Right cardiac atrium (tissue), 5 donors: ENCODE results near the gene USP6. TPM values are rescaled to one million over a fixed set of nuclear protein-coding genes. Genes with fewer than 3 reads are reported as not detected.
"Not testable (repeated sequence)": the region's sequence is repeated elsewhere in the genome, so short reads cannot be mapped to it uniquely, and the experiment has no call there.

Experiments
- ATAC-seq, 2 donors: fragments of 200-7000 bp; cut with Tn5 transposase; one replicate each; pipeline versions ENCODE4 v1.8.0 to v1.9.1; 2020; ENCODE audit warnings: moderate library complexity in 2 of 2, mild to moderate bottlenecking in 1 of 2
- DNase-seq, 3 donors: peaks; one replicate each; pipeline ENCODE4 v3.0.0-alpha.2; 2020
- H3K27ac ChIP-seq: one replicate; pipeline ENCODE4 v1.5.1; 2013; ENCODE audit warnings: mild to moderate bottlenecking, low read length, control low read depth, moderate library complexity
- H3K27me3 ChIP-seq: one replicate; pipeline ENCODE4 v1.6.1; 2013; ENCODE audit not compliant: control insufficient read depth, insufficient read depth
- H3K4me1 ChIP-seq: one replicate; pipeline ENCODE4 v1.6.1; 2013; ENCODE audit warnings: low read length; ENCODE audit not compliant: control insufficient read depth, insufficient read depth
- H3K4me3 ChIP-seq: one replicate; pipeline ENCODE4 v1.5.1; 2013; ENCODE audit warnings: low read length, control low read depth
- H3K9me3 ChIP-seq: one replicate; pipeline ENCODE4 v1.6.1; 2013; ENCODE audit warnings: low read length; ENCODE audit not compliant: control insufficient read depth
- WGBS: extraction: QIAGEN DNeasy Blood & Tissue Kit; methylation state at CpG from one replicate; pipeline ENCODE4 v1.1.7; 2013; 5-methylcytosine and 5-hydroxymethylcytosine counted together
- intact Hi-C, 4 donors: fragments of 100-400 bp; cut with DNase I; formaldehyde crosslinking; loops; one replicate each; pipeline versions ENCODE4 v1.11.0 to v1.14.0; 2022 to 2023
- polyA plus RNA-seq: library from polyadenylated mRNA; stranded (reverse); fragments of 200-250 nt; gene quantifications from one replicate; pipeline ENCODE4 v1.2.3, GENCODE V29; 2013
- total RNA-seq, 4 donors: library from RNA; stranded (reverse); fragmentation: NEBNext Ultra II Directional; extraction: Animal tissue kit (Norgen Biotek cat#: 25700); gene quantifications; one replicate each; pipeline ENCODE4 v1.2.1, GENCODE V29; 2021
- donor health status: healthy with polysubstance abuse.
- donor health status: DM: no; HTN: yes; CAD: no.
- donor health status: DM: no; HTN: no; CAD: no.
- donor health status: DM: no; HTN: yes; CAD: no; lungs with severe emphysema.
- donor health status: DM: yes; HTN: yes; CAD: no.

Gene USP6
- total and polyA plus RNA-seq, 5 donors, result under 0.01 to 0.20 (median 0.07) TPM; not detected in 1

DNA sequence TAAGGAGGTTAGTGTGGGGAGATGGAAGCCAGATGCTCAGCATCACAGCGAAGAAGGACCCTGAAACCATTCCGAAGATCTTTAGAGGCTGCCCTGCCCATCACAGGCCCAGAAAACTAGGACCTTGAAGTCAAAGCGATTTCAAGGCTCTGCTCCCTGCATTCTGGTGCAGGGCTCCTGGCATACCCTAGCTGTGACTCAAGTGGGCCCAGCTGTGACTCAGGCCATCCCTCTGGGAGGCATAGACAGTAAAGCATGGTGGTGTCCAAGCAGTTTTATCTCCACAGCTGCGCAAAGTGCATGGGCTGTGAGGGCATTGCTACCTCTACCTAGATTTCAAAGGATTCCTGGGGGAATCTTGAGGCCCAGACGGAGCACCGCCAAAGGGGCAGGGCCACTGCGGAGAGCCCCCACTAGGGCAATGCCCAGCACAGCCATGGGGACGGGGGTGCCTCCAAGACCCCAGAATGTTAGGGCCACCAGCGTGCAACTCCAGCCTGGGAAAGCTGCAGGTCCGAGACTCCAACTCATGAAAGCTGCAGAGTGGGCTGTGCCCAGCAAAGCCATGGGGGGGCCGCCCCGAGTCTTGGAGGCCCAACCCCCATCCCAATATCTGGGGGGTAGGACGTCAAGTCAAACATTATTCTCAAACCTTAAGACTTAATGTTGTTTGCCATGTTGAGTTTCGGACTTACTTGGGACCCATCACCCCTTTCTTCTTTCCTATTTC is 87.5 kb downstream of the USP6 start:
- Histone ChIP-seq H3K9me3 (no peaks in the 10 kb centered on the region), H3K27me3 (no peaks in the 10 kb centered on the region), H3K4me3 (no peak overlapping the region), H3K27ac (no peak overlapping the region), H3K4me1 (no peaks in the 10 kb centered on the region)
- DNase-seq (no peak), ATAC-seq (no peak)
- 92% methylated on average over 14 of the region's 14 CpGs for WGBS
- intact Hi-C loops, result no loop called here

DNA sequence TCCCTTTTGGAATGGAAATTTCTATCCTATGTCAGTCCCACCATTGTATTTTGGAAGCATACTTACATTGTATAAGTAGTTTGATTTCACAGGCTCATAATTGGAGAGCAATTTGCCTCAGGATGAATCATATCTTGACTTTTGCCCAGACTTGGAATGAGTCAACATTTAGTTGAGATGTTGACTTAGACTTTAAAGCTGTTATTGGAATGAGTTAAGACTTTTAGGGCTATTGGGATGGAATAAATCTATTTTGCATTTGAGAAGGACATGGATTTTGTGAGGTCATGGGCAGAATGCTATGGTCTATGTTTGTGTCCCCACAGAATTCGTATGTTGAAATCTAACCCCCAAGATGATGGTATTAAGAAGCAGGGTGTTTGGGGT is 88.1 kb downstream of the USP6 start:
- no peak overlapping the region for H3K4me3 ChIP-seq
- WGBS, result 91% methylated on average over 1 of the region's 1 CpG
- no peaks in the 10 kb centered on the region for H3K9me3 ChIP-seq
- intact Hi-C loops, result no loop called here
- DNase-seq (no peak), ATAC-seq (no peak)
- H3K27me3 ChIP-seq, result no peaks in the 10 kb centered on the region
- H3K4me1 ChIP-seq, result no peaks in the 10 kb centered on the region
- no peak overlapping the region for H3K27ac ChIP-seq

DNA sequence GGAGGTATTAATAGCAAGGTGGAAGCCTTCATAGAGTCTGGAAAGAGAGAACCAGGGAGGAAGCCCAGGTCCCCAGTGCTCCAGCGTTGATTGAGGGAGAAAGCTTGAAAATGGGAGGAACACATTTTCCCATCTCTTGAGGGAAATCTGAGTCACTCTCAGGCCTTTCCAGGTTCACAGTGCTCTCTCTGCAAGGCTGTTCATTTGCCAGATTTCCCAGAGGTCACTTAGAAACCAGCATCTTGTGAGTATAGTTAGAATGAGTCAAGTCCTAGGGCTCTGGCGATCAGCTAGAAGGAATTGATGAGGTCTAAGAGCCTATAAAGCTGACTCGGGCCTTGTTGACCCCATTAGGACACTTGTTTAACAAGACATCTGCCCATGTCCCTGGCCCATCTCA is 93.6 kb downstream of the USP6 start:
- ATAC-seq, result no peak
- H3K9me3 ChIP-seq, result no peaks in the 10 kb centered on the region
- DNase-seq, result no peak
- H3K4me1 ChIP-seq, result no peaks in the 10 kb centered on the region
- no peak overlapping the region for H3K4me3 ChIP-seq
- no peak overlapping the region for H3K27ac ChIP-seq
- WGBS, result 94% methylated on average over 3 of the region's 3 CpGs
- H3K27me3 ChIP-seq, result no peaks in the 10 kb centered on the region
- intact Hi-C loops, result no loop called here

DNA sequence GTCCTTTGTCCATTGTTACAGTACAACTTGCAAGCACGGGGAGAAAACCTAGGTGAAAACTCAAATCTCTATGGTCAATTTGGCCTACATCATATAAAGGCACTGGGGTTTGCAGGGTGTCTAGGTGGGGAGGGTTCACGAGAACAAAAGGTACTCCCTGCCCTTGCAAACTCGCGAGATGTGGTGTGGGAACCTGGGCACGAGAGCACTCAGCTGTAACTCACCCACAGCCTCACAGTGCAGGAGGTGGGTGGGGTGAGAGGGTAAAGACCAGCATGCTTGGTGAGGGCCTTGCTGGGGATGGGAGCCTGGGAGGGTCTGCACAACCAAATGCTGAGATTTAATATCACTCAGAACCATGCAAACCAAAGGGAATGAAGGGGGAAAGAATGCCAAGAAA is 94.3 kb downstream of the USP6 start:
- no peak overlapping the region for H3K27ac ChIP-seq
- intact Hi-C loops, result no loop called here
- no peaks in the 10 kb centered on the region for H3K4me1 ChIP-seq
- no peak for DNase-seq
- ATAC-seq, result no peak
- 88% methylated on average over 5 of the region's 5 CpGs for WGBS
- no peaks in the 10 kb centered on the region for H3K9me3 ChIP-seq
- no peak overlapping the region for H3K4me3 ChIP-seq
- H3K27me3 ChIP-seq, result no peaks in the 10 kb centered on the region

DNA sequence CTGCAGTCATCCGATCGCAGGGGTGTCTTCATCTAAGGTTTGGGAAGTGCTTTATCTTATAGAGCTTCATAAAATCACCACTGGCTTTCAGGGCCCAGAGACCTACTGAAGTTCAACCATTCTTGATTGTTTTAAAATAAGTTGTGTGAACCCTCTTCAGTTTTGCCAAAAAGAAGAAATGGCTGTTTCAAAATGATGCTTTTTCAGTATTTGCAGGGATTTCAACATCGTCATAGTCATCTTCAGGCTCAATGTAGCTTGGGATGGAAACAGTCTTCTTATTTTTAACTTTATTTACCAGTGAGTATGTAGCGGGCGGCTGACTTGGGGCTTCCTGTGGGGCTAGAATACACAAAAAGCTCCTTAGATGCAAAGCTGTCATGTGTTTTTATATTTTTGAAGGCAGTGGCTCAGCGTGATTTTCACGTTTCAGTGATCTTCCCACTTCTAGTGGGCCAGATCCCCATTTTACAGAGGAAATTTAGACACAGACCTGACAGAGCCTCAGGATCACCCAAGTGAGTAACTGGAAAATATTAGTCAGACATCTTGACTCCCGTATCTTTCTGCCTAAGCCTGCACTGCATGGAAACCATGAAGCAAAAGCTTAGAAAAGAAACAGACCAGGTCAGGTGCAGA is 94.9 kb downstream of the USP6 start:
- ATAC-seq (no peak), DNase-seq (no peak)
- H3K4me1 ChIP-seq, result no peaks in the 10 kb centered on the region
- WGBS, result 86% methylated on average over 8 of the region's 8 CpGs
- intact Hi-C loops, result no loop called here
- no peaks in the 10 kb centered on the region for H3K9me3 ChIP-seq
- no peaks in the 10 kb centered on the region for H3K27me3 ChIP-seq
- no peak overlapping the region for H3K27ac ChIP-seq
- no peak overlapping the region for H3K4me3 ChIP-seq

DNA sequence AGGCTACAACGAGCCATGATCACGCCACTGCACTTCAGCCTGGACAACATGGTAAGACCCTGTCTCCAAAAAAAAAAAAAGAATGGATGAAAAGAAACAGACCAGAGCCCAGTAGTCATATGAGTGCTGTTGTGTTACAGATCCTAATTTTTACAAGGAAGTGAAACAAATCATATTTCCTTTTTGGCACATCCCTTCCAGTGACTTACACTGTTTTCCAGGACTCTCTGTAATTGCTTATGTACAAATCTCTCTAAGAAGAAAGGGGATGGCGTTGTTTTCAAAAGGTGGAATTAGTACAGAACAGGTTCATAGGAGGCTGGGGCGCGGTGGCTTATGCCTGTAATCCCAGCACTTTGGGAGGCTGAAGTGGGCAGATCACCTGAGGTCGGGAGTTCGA is 95.6 kb downstream of the USP6 start:
- ATAC-seq, result no peak

GRCh38 chr17:5217562-5217961 is 101.7 kb downstream of the USP6 start:
- H3K4me1 ChIP-seq, DNase-seq, H3K4me3 ChIP-seq, H3K9me3 ChIP-seq, intact Hi-C loops, ATAC-seq, H3K27me3 ChIP-seq, H3K27ac ChIP-seq: not testable (repeated sequence)
- 97% methylated on average over 4 of the region's 5 CpGs for WGBS

More for the DNA sequence above, 95.6 kb downstream of the USP6 start:
- DNase-seq, result no peak
- no peaks in the 10 kb centered on the region for H3K27me3 ChIP-seq
- no peaks in the 10 kb centered on the region for H3K4me1 ChIP-seq
- intact Hi-C loops, result no loop called here
- no peak overlapping the region for H3K27ac ChIP-seq
- H3K9me3 ChIP-seq, result no peaks in the 10 kb centered on the region
- no peak overlapping the region for H3K4me3 ChIP-seq
- WGBS, result 87% methylated on average over 7 of the region's 7 CpGs

GRCh38 chr17:5219536-5219935 is 103.7 kb downstream of the USP6 start:
- no peak overlapping the region for H3K27ac ChIP-seq
- no peak for ATAC-seq
- 95% methylated on average over 6 of the region's 6 CpGs for WGBS

DNA sequence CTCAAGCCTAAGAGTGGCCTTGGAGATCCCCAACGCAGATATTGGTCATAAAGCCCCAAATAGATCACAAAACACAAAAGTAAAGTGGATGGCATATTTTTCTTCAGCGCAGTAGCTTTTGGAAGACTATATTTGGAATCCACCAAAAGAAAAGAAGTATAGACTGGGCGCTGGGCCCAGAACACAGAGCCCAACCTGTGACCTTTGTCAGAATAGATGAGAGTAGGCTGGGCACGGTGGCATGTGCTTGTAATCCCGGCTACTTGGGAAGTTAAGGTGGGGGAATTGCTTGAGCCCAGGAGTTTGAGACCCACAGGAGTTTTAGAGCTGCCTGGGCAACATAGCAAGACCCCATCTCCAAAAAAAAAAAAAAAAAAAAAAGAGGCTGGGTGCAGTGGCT is 104.2 kb downstream of the USP6 start:
- 82% methylated on average over 5 of the region's 5 CpGs for WGBS
- Histone ChIP-seq H3K9me3 (no peaks in the 10 kb centered on the region), H3K4me1 (no peaks in the 10 kb centered on the region), H3K4me3 (no peak overlapping the region), H3K27ac (no peak overlapping the region), H3K27me3 (no peaks in the 10 kb centered on the region)
- intact Hi-C loops, result no loop called here
- DNase-seq (no peak), ATAC-seq (no peak)

More at GRCh38 chr17:5219536-5219935, 103.7 kb downstream of the USP6 start:
- H3K9me3 ChIP-seq, result no peaks in the 10 kb centered on the region
- H3K4me1 ChIP-seq, result no peaks in the 10 kb centered on the region
- H3K4me3 ChIP-seq, result no peak overlapping the region
- no peaks in the 10 kb centered on the region for H3K27me3 ChIP-seq
- DNase-seq, result no peak
- intact Hi-C loops, result no loop called here

DNA sequence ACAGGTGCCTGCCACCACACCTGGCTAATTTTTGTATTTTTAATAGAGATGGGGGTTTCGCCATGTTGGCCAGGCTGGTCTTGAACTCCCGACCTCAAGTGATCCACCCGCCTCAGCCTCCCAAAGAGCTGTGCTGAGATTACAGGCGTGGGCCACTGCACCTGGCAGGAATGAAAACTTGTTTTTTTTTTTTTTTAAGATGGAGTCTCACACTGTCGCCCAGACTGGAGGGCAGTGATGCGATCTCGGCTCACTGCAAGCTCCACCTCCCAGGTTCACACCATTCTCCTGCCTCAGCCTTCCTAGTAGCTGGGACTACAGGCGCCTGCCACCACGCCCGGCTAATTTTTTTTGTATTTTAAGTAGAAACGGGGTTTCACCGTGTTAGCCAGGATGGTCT is 106.1 kb downstream of the USP6 start:
- H3K27me3 ChIP-seq, DNase-seq, H3K27ac ChIP-seq, H3K9me3 ChIP-seq, intact Hi-C loops, ATAC-seq, H3K4me3 ChIP-seq, H3K4me1 ChIP-seq: not testable (repeated sequence)
- WGBS, result 87% methylated on average over 12 of the region's 12 CpGs
